H9 (cell line): ENCODE measurements around the gene CHMP2A. TPM values are rescaled to one million over a fixed set of nuclear protein-coding genes. Genes with fewer than 3 reads are reported as not detected.

Experiments used
- DNase-seq: peaks from one replicate; pipeline ENCODE4 v3.0.0-alpha.2; 2017
- H2AFZ ChIP-seq: one replicate; pipeline ENCODE4 v1.6.1; 2013; ENCODE audit warnings: mild to moderate bottlenecking, low read length, control low read depth, moderate library complexity
- H2AK5ac ChIP-seq: 2 replicates; pipeline ENCODE4 v1.6.1; 2013; ENCODE audit warnings: low read length, control low read depth, mixed read lengths; ENCODE audit not compliant: insufficient read length
- H2BK120ac ChIP-seq: one replicate; pipeline ENCODE4 v1.6.1; 2013; ENCODE audit warnings: low read depth, mild to moderate bottlenecking, low read length, control low read depth, inconsistent platforms; ENCODE audit not compliant: poor library complexity, severe bottlenecking
- H2BK12ac ChIP-seq: 2 replicates; pipeline ENCODE4 v1.6.1; 2013; ENCODE audit warnings: low read length, control low read depth, mixed read lengths, low read depth; ENCODE audit not compliant: insufficient read length
- H2BK15ac ChIP-seq: 2 replicates; pipeline ENCODE4 v1.6.1; 2013; ENCODE audit warnings: low read depth, low read length, control low read depth
- H2BK20ac ChIP-seq: one replicate; pipeline ENCODE4 v1.6.1; 2013; ENCODE audit warnings: low read depth, mild to moderate bottlenecking, low read length, control low read depth, inconsistent platforms; ENCODE audit not compliant: poor library complexity, severe bottlenecking
- H2BK5ac ChIP-seq: 2 replicates; pipeline ENCODE4 v1.6.1; 2013; ENCODE audit warnings: low read length, control low read depth, mixed read lengths; ENCODE audit not compliant: insufficient read length
- H3K14ac ChIP-seq: 2 replicates; pipeline ENCODE4 v1.6.1; 2013; ENCODE audit warnings: low read length, control low read depth; ENCODE audit not compliant: insufficient read depth
- H3K18ac ChIP-seq: 2 replicates; pipeline ENCODE4 v1.6.1; 2013; ENCODE audit warnings: low read depth, mild to moderate bottlenecking, mixed read lengths, low read length, control low read depth; ENCODE audit not compliant: insufficient read length
- H3K23ac ChIP-seq: 2 replicates; pipeline ENCODE4 v1.6.1; 2013; ENCODE audit warnings: low read length, control low read depth, mixed read lengths, low read depth; ENCODE audit not compliant: insufficient read length
- H3K23me2 ChIP-seq: 2 replicates; pipeline ENCODE4 v1.6.1; 2013; ENCODE audit warnings: low read depth, mild to moderate bottlenecking, mixed read lengths, low read length, control low read depth; ENCODE audit not compliant: insufficient read length, poor library complexity, severe bottlenecking
- H3K27ac ChIP-seq: 2 replicates; pipeline ENCODE4 v1.5.1; 2013; ENCODE audit warnings: low read length, control low read depth, mixed read lengths, low read depth; ENCODE audit not compliant: insufficient read length
- H3K27me3 ChIP-seq: 2 replicates; pipeline ENCODE4 v1.6.1; 2013; ENCODE audit warnings: low read length, control low read depth, inconsistent platforms; ENCODE audit not compliant: insufficient read depth
- H3K4ac ChIP-seq: 2 replicates; pipeline ENCODE4 v1.6.1; 2013; ENCODE audit warnings: low read depth, mild to moderate bottlenecking, control low read depth, inconsistent platforms, low read length, moderate library complexity
- H3K4me1 ChIP-seq: 2 replicates; pipeline ENCODE4 v1.6.1; 2013; ENCODE audit warnings: low read length, control low read depth, inconsistent platforms; ENCODE audit not compliant: insufficient read depth
- H3K4me2 ChIP-seq: 2 replicates; pipeline ENCODE4 v1.6.1; 2013; ENCODE audit warnings: low read length, control low read depth, mixed read lengths; ENCODE audit not compliant: insufficient read length, insufficient read depth
- H3K56ac ChIP-seq: 2 replicates; pipeline ENCODE4 v1.6.1; 2013; ENCODE audit warnings: low read depth, mild to moderate bottlenecking, mixed read lengths, low read length, control low read depth; ENCODE audit not compliant: insufficient read length
- H3K79me1 ChIP-seq: 2 replicates; pipeline ENCODE4 v1.6.1; 2013; ENCODE audit warnings: low read depth, mild to moderate bottlenecking, moderate library complexity, low read length, control low read depth, inconsistent platforms; ENCODE audit not compliant: insufficient read depth, poor library complexity, severe bottlenecking
- H3K79me2 ChIP-seq: 2 replicates; pipeline ENCODE4 v1.6.1; 2013; ENCODE audit warnings: low read length, control low read depth, inconsistent platforms; ENCODE audit not compliant: insufficient read depth
- H3K9ac ChIP-seq: 2 replicates; pipeline ENCODE4 v1.6.1; 2013; ENCODE audit warnings: low read length, control low read depth, mixed read lengths; ENCODE audit not compliant: insufficient read length; ENCODE audit errors: extremely low read depth
- H3K9me3 ChIP-seq: one replicate; pipeline ENCODE4 v1.6.1; 2013; ENCODE audit warnings: low read depth, low read length, inconsistent platforms; ENCODE audit not compliant: control insufficient read depth
- H3T11ph ChIP-seq: one replicate; pipeline ENCODE4 v1.6.1; 2013; ENCODE audit warnings: mild to moderate bottlenecking, low read length, control low read depth, inconsistent platforms
- H4K20me1 ChIP-seq: one replicate; pipeline ENCODE4 v1.6.1; 2013; ENCODE audit not compliant: control insufficient read depth, insufficient read length, insufficient read depth
- H4K5ac ChIP-seq: 2 replicates; pipeline ENCODE4 v1.6.1; 2013; ENCODE audit warnings: low read depth, mild to moderate bottlenecking, mixed read lengths, low read length, control low read depth; ENCODE audit not compliant: insufficient read length
- H4K8ac ChIP-seq: replicated peaks from 2 replicates; pipeline ENCODE4 v1.6.1; 2013; ENCODE audit warnings: low read length, control low read depth, mixed read lengths, low read depth; ENCODE audit not compliant: insufficient read length
- H4K91ac ChIP-seq: 2 replicates; pipeline ENCODE4 v1.6.1; 2013; ENCODE audit warnings: low read depth, mild to moderate bottlenecking, moderate library complexity, mixed read lengths, low read length, control low read depth; ENCODE audit not compliant: insufficient read length
- H3K27ac Mint-ChIP-seq, 3 experiments: 2 replicates in 2 of 3; 3 replicates in 1 of 3; pipeline ENCODE4 v1.8.0; 2020 to 2021; ENCODE audit warnings: mixed read lengths in 3 of 3, mild to moderate bottlenecking in 1 of 3, moderate library complexity in 1 of 3
- H3K27me3 Mint-ChIP-seq: 2 replicates; pipeline ENCODE4 v1.8.0; 2021; ENCODE audit warnings: low read depth, mild to moderate bottlenecking, moderate library complexity, mixed read lengths
- H3K36me3 Mint-ChIP-seq, 3 experiments: 2 replicates in 2 of 3; 3 replicates in 1 of 3; pipeline ENCODE4 v1.8.0; 2020 to 2021; ENCODE audit warnings: low read depth in 3 of 3, mixed read lengths in 3 of 3; ENCODE audit not compliant: insufficient read depth in 1 of 3
- H3K4me1 Mint-ChIP-seq, 2 experiments: 2 replicates each; pipeline ENCODE4 v1.8.0; 2020; ENCODE audit warnings: mixed read lengths in 2 of 2
- H3K4me3 Mint-ChIP-seq, 2 experiments: 2 replicates in 1 of 2; 3 replicates in 1 of 2; pipeline ENCODE4 v1.8.0; 2020 to 2021; ENCODE audit warnings: mild to moderate bottlenecking in 2 of 2, mixed read lengths in 2 of 2, moderate library complexity in 1 of 2
- H3K9me3 Mint-ChIP-seq, 2 experiments: 2 replicates in 1 of 2; 3 replicates in 1 of 2; pipeline ENCODE4 v1.8.0; 2020; ENCODE audit warnings: mild to moderate bottlenecking in 2 of 2, mixed read lengths in 2 of 2, moderate library complexity in 1 of 2
- WGBS: extraction: QIAGEN DNeasy Blood & Tissue Kit; methylation state at CpG from one replicate; pipeline ENCODE4 v1.1.7; 2013; ENCODE audit warnings: missing lambda C conversion rate, low lambda C conversion rate, mixed read lengths; ENCODE audit not compliant: insufficient read length; ENCODE audit errors: extremely low coverage; 5-methylcytosine and 5-hydroxymethylcytosine counted together
- total RNA-seq: library from RNA; stranded (reverse); gene quantifications from 2 replicates; pipeline ENCODE4 v1.2.1, GENCODE V29; 2021
- TF ChIP-seq, protein P1 (sequence below): fragments of 200-600 bp; sonication (generic); conservative IDR thresholded peaks from 3 replicates; pipeline ENCODE4 v1.8.0; 2021; ENCODE audit warnings: antibody characterized with exemption, mild to moderate bottlenecking

Gene CHMP2A
- total RNA-seq, 1 experiment from 2014 or later, result 109 TPM

DNA sequence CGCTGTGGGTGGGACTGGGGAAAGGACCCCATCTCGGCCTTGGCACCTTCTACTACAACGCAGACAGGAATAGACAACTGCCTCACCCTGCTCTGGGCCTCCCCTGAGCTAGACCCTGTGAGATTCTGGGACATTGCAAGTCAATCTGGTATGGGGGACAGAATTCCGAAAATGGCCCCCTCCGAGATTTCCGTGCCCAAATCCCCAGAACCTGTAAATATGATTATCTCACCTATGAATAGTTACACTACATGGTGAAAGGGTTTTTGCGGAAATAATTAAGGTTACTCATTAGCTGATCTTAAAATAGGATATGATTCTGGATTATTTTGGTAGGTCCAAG lies 34.7 kb downstream of the CHMP2A start:
- Histone ChIP-seq H2BK120ac (no peak overlapping the region), H2BK5ac (no peak overlapping the region), H3K23ac (no peak overlapping the region), H2BK15ac (no peak overlapping the region), H2AFZ (no peak overlapping the region), H3K18ac (no peak overlapping the region), H3K9ac (peak overlapping the region; percentile 96), H3K4me2 (peak overlapping the region; percentile 85), H3K4ac (no peak overlapping the region), H3K27me3 (no peaks in the 10 kb centered on the region), H2BK20ac (no peak overlapping the region), H3K79me1 (no peaks in the 10 kb centered on the region), H3K4me1 (peaks cover 3% of the 10 kb centered on the region; the same call in 1 of the 2 replicates), H3K79me2 (peaks cover 2% of the 10 kb centered on the region; the same call in 1 of the 2 replicates), H4K20me1 (no peaks in the 10 kb centered on the region), H3T11ph (no peak overlapping the region), H3K27ac (peak overlapping the region; percentile 69), H4K5ac (no peak overlapping the region), H3K14ac (0 out of 2 replicates have a peak overlapping the region, but pooled peaks have one; percentile 26), H3K56ac (no peak overlapping the region), H3K9me3 (no peaks in the 10 kb centered on the region), H4K8ac (no peak overlapping the region), H3K23me2 (peaks cover 19% of the 10 kb centered on the region), H2BK12ac (no peak overlapping the region), H4K91ac (no peak overlapping the region), H2AK5ac (no peak overlapping the region)
- Mint-ChIP-seq H3K36me3 (peaks cover 8 to 15% (median 12%) of the 10 kb centered on the region in 3 experiments), H3K4me1 (peaks cover 47 to 48% of the 10 kb centered on the region in 2 experiments), H3K4me3 (peak overlapping the region; percentile 91 to 96), H3K27me3 (no peaks in the 10 kb centered on the region), H3K9me3 (peaks cover 0 to 3% of the 10 kb centered on the region in 2 experiments; a peak in 1 of 5 replicates), H3K27ac (peak overlapping the region; percentile 75 to 100 (median 99); a peak in 6 of 7 replicates)
- TF ChIP-seq, protein P1, sequence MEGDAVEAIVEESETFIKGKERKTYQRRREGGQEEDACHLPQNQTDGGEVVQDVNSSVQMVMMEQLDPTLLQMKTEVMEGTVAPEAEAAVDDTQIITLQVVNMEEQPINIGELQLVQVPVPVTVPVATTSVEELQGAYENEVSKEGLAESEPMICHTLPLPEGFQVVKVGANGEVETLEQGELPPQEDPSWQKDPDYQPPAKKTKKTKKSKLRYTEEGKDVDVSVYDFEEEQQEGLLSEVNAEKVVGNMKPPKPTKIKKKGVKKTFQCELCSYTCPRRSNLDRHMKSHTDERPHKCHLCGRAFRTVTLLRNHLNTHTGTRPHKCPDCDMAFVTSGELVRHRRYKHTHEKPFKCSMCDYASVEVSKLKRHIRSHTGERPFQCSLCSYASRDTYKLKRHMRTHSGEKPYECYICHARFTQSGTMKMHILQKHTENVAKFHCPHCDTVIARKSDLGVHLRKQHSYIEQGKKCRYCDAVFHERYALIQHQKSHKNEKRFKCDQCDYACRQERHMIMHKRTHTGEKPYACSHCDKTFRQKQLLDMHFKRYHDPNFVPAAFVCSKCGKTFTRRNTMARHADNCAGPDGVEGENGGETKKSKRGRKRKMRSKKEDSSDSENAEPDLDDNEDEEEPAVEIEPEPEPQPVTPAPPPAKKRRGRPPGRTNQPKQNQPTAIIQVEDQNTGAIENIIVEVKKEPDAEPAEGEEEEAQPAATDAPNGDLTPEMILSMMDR, result no peak
- no CpG with 5 or more reads among the region's 7 CpGs for WGBS
- DNase-seq, result no peak
